ENCODE results near the gene GRID1. TPM values are rescaled to one million over a fixed set of nuclear protein-coding genes. Genes with fewer than 3 reads are reported as not detected.

The GRID1 gene
- total RNA-seq, 1 donor from 2014 or later = 0.60 TPM

DNA sequence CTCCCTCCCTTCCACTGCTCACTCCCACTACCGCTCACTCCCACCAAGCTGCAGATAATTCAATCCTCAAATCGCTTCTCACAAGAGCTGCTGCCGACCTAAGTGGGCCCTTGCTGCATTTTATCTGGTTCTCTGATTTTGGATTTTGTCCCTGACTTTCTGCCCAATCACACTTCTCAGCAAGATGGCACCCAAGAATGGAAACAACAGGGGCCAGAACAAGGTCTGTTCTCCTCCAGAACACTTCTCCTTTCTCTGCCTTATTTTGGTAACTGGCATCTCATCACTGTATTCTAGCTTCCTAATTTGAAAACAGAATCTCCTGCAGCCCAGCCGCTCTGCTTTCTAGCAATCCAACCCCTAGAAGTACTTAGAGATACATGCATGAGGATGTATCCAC, 172.8 kb downstream of the GRID1 start:
- Mint-ChIP-seq H3K4me3 (ENCODE audit: unreplicated experiment) (no peak overlapping the region), H3K4me1 (ENCODE audit: low read depth) (no peaks in the 10 kb centered on the region), H3K9me3 (ENCODE audit: low read depth) (no peaks in the 10 kb centered on the region), H3K27me3 (ENCODE audit: low read depth) (peaks cover 11% of the 10 kb centered on the region), H3K27ac (ENCODE audit: unreplicated experiment) (no peak overlapping the region), H3K36me3 (ENCODE audit: low read depth) (no peaks in the 10 kb centered on the region)
- TF ChIP-seq, protein P1, sequence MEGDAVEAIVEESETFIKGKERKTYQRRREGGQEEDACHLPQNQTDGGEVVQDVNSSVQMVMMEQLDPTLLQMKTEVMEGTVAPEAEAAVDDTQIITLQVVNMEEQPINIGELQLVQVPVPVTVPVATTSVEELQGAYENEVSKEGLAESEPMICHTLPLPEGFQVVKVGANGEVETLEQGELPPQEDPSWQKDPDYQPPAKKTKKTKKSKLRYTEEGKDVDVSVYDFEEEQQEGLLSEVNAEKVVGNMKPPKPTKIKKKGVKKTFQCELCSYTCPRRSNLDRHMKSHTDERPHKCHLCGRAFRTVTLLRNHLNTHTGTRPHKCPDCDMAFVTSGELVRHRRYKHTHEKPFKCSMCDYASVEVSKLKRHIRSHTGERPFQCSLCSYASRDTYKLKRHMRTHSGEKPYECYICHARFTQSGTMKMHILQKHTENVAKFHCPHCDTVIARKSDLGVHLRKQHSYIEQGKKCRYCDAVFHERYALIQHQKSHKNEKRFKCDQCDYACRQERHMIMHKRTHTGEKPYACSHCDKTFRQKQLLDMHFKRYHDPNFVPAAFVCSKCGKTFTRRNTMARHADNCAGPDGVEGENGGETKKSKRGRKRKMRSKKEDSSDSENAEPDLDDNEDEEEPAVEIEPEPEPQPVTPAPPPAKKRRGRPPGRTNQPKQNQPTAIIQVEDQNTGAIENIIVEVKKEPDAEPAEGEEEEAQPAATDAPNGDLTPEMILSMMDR (IDR thresholded peaks at IDR 0.05) = no peak
- no peak for DNase-seq (ENCODE audit: low spot score)

DNA sequence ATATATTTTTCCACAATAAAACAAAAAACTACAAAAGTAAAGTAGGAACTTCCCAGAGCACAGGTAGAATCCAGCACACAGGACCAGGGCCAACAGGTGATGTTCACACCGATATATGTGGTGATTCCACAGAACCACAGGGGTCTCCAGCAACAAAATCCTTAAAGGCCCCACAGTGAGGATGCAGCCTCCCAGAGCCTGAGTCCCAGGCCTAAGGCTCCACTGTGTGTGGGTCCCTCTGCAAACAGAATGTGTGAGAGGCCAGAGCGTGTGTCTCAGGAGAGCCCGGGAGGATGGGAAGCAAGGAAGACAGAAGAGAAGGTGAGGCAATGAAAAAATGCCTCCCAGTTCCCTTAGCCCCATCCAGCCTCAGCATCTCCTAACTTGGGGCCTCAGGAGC, 173.9 kb downstream of the GRID1 start:
- no peaks in the 10 kb centered on the region for H3K9me3 Mint-ChIP-seq (ENCODE audit: low read depth)
- no peak for DNase-seq (ENCODE audit: low spot score)
- no peaks in the 10 kb centered on the region for H3K4me1 Mint-ChIP-seq (ENCODE audit: low read depth)
- no peaks in the 10 kb centered on the region for H3K36me3 Mint-ChIP-seq (ENCODE audit: low read depth)
- TF ChIP-seq, protein P1 (IDR thresholded peaks at IDR 0.05) = no peak
- no peak overlapping the region for H3K27ac Mint-ChIP-seq (ENCODE audit: unreplicated experiment)
- H3K4me3 Mint-ChIP-seq (ENCODE audit: unreplicated experiment) = no peak overlapping the region
- H3K27me3 Mint-ChIP-seq (ENCODE audit: low read depth) = peaks cover 9% of the 10 kb centered on the region

DNA sequence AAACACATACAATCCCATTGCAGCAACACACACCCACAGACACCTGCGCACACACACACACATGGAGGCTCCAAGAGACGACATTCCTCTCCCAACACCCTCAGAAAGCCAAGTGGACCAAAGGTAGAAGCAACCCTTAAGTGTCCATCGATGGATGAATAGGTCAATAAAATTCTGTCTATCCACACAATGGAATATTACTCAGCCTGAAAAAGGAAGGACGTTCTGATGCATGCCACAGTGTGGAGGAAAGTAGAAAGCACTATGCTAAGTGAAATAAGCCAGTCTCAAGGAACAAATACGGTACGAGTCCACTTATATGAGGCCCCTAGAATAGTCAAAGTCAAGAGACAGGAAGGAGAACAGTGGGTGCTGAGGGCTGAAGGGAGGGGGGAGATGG, 174.4 kb downstream of the GRID1 start:
- no peak overlapping the region for H3K27ac Mint-ChIP-seq (ENCODE audit: unreplicated experiment)
- H3K4me1 Mint-ChIP-seq (ENCODE audit: low read depth) = no peaks in the 10 kb centered on the region
- TF ChIP-seq, protein P1 (IDR thresholded peaks at IDR 0.05) = no peak
- H3K27me3 Mint-ChIP-seq (ENCODE audit: low read depth) = peaks cover 4% of the 10 kb centered on the region
- H3K9me3 Mint-ChIP-seq (ENCODE audit: low read depth) = no peaks in the 10 kb centered on the region
- H3K4me3 Mint-ChIP-seq (ENCODE audit: unreplicated experiment) = no peak overlapping the region
- DNase-seq (ENCODE audit: low spot score) = no peak
- no peaks in the 10 kb centered on the region for H3K36me3 Mint-ChIP-seq (ENCODE audit: low read depth)

DNA sequence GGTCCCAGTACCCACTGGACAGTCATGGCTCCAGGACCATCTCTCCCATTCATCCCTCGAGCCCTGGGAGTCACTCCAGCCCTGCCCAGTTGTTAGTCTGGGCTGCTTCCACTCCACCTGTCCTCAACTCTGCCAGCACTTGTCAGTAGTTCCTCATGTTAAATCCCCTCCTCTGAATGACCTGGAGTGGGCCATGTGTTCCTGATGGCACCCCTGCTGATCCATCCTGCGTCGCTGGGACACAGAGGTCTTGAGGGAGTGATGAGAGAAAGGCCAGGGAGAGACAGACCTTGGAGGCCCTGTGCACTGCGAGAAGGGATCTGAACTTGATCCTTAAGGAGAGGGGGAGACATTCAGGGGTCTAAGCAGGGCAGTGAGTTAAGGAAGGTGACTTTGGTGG, 174.9 kb downstream of the GRID1 start:
- TF ChIP-seq, protein P1 (IDR thresholded peaks at IDR 0.05) = no peak
- Mint-ChIP-seq H3K9me3 (ENCODE audit: low read depth) (no peaks in the 10 kb centered on the region), H3K4me1 (ENCODE audit: low read depth) (no peaks in the 10 kb centered on the region), H3K4me3 (ENCODE audit: unreplicated experiment) (no peak overlapping the region), H3K27me3 (ENCODE audit: low read depth) (peaks cover 3% of the 10 kb centered on the region), H3K36me3 (ENCODE audit: low read depth) (no peaks in the 10 kb centered on the region), H3K27ac (ENCODE audit: unreplicated experiment) (no peak overlapping the region)
- no peak for DNase-seq (ENCODE audit: low spot score)

GRCh38 chr10:86191166-86191565, 175.4 kb downstream of the GRID1 start:
- DNase-seq (ENCODE audit: low spot score) = no peak
- TF ChIP-seq, protein P1 (IDR thresholded peaks at IDR 0.05) = no peak
- no peaks in the 10 kb centered on the region for H3K36me3 Mint-ChIP-seq (ENCODE audit: low read depth)
- H3K4me1 Mint-ChIP-seq (ENCODE audit: low read depth) = no peaks in the 10 kb centered on the region
- H3K9me3 Mint-ChIP-seq (ENCODE audit: low read depth) = peaks cover 5% of the 10 kb centered on the region
- no peak overlapping the region for H3K27ac Mint-ChIP-seq (ENCODE audit: unreplicated experiment)
- H3K27me3 Mint-ChIP-seq (ENCODE audit: low read depth) = peaks cover 3% of the 10 kb centered on the region
- no peak overlapping the region for H3K4me3 Mint-ChIP-seq (ENCODE audit: unreplicated experiment)
